IgD-negative memory B cell (primary cell): ENCODE data around the gene PMEPA1. TPM values are rescaled to one million over a fixed set of nuclear protein-coding genes. Genes with fewer than 3 reads are reported as not detected.

Experiments
- H3K27ac Mint-ChIP-seq, 3 donors: one replicate each; pipeline ENCODE4 v1.8.0; 2020 to 2022; ENCODE audit warnings: mild to moderate bottlenecking in 3 of 3, mixed read lengths in 3 of 3, moderate library complexity in 1 of 3
- H3K27me3 Mint-ChIP-seq: one replicate; pipeline ENCODE4 v1.8.0; 2021; ENCODE audit warnings: mixed read lengths
- H3K36me3 Mint-ChIP-seq: one replicate; pipeline ENCODE4 v1.8.0; 2020; ENCODE audit warnings: mild to moderate bottlenecking, mixed read lengths
- H3K4me1 Mint-ChIP-seq, 3 donors: one replicate each; pipeline ENCODE4 v1.8.0; 2020 to 2022; ENCODE audit warnings: mixed read lengths in 3 of 3, mild to moderate bottlenecking in 1 of 3
- H3K4me3 Mint-ChIP-seq, 4 donors: one replicate each; pipeline ENCODE4 v1.8.0; 2020 to 2022; ENCODE audit warnings: mild to moderate bottlenecking in 4 of 4, mixed read lengths in 4 of 4, moderate library complexity in 3 of 4
- H3K9me3 Mint-ChIP-seq, 3 donors: one replicate each; pipeline ENCODE4 v1.8.0; 2020 to 2021; ENCODE audit warnings: mixed read lengths in 3 of 3, mild to moderate bottlenecking in 1 of 3
- polyA plus RNA-seq: library from polyadenylated mRNA; unstranded; fragments of 300-500 nt; fragmentation: Illumina TruSeq; gene quantifications from one replicate; pipeline ENCODE4 v1.2.3, GENCODE V29; 2021

Gene PMEPA1
- polyA plus RNA-seq, 1 donor from 2014 or later = 7.0 TPM

DNA sequence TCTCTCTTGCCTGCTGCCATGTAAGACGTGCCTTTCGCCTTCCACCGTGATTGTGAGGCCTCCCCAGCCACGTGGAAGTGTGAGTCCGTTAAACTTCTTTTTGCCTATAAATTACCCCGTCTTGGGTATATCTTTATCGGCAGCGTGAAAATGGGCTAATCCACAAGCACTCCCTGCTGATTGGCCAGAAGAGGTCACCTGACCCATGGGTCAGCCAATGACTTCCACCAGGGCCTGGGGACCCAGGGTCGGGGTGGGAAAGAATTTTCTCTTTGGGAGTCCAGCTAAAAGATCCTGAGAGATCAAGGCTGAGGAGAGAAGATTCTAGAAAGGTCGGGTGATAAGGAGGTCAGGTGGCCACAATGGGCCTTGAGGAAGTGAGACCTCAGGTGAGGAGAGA, 106.7 kb downstream of the PMEPA1 start:
- H3K27ac Mint-ChIP-seq = peak overlapping the region in 1 of 3 donors; percentile 31
- H3K4me1 Mint-ChIP-seq = peaks cover 3 to 15% (median 13%) of the 10 kb centered on the region in 3 donors
- peaks cover 7% of the 10 kb centered on the region for H3K36me3 Mint-ChIP-seq
- H3K9me3 Mint-ChIP-seq = no peaks in the 10 kb centered on the region
- H3K27me3 Mint-ChIP-seq = peaks cover 19% of the 10 kb centered on the region
- no peak overlapping the region for H3K4me3 Mint-ChIP-seq

DNA sequence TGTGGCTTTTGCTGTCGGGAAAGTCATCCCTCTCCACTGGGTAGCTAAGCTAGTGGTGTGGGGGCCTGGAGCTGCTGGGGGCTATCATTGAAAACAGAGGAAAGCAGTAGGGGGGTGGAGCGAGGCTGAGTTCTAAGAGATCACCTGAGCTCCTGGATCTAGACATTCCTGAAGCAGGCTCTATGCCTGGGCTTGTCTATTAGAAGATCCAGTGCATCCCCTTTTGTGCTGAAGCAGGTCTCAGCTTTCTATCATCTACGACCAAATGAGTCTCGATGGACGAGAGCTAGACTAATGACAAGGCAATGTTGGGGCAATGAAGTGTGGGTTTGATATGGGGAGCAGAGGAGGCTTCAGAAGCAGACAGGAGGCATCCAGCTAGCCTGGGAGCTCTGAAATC, 108.1 kb downstream of the PMEPA1 start:
- Mint-ChIP-seq H3K4me3 (no peak overlapping the region), H3K27me3 (peaks cover 19% of the 10 kb centered on the region), H3K9me3 (no peaks in the 10 kb centered on the region), H3K4me1 (peaks cover 3 to 17% (median 9%) of the 10 kb centered on the region in 3 donors), H3K36me3 (peaks cover 3% of the 10 kb centered on the region), H3K27ac (no peak overlapping the region)

DNA sequence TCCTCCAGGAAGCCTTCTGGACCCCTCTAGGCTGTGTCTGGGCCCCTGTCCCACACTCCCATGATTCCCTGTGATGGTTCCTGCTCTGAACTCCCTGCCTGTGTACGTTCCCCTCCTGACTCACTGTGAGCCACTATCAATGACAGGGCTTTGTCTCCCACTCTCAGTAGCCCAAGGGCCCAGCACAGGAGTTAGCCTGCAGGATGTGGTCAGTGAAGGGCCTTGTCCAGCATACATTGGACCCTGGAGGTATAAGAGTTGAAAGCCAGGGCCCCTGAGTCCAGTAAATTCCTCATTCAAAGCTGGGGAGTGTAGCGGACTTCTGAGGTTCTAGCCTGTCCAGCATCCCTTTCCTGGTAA, 108.6 kb downstream of the PMEPA1 start:
- Mint-ChIP-seq H3K4me1 (peaks cover 3 to 17% (median 11%) of the 10 kb centered on the region in 3 donors), H3K27ac (no peak overlapping the region), H3K4me3 (no peak overlapping the region), H3K36me3 (peaks cover 3% of the 10 kb centered on the region), H3K9me3 (no peaks in the 10 kb centered on the region), H3K27me3 (peaks cover 19% of the 10 kb centered on the region)

DNA sequence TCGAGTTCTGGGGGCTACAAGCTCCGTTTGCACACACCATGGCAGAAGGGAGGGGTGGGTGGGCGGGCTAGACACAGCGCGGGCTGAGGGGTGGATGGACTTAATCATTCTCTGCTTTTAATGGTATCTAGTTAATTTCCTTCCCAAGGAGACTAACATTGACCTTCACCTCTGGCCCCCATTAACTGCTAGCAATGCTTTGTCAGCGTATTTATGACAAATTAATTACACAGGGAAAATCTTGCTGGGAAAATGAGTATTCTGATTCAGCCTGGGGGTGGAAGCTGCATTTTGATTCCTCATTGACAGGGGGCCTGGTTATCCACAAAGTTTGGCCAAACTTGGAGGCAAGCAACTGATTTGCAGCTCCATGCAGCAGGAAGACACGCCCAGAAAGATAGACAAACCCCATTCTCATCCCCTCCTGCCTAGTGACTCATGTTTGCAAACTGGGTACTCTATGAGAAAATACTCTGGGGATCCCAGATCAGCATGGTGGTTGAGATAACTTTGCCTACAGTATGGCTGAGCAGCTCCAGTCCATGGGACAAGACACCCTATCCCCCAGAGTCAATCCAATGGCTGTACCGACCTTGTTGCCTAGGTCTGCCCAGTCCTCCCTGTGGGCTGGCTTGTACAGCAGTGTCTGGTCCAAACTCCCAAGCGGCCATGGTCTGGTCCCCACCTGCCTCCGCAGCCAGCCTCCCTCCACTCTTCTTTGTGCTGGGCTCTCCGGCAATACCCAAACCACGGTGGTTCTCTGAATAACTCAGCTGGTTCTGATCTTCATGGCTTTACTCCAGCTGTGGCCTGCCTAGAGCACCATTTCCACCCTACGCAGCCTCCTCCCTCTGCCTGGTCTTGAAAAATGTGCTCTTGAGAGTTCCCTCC, 109.2 kb downstream of the PMEPA1 start:
- H3K27ac Mint-ChIP-seq = no peak overlapping the region
- peaks cover 0 to 13% (median 12%) of the 10 kb centered on the region in 3 donors for H3K4me1 Mint-ChIP-seq
- H3K27me3 Mint-ChIP-seq = peaks cover 19% of the 10 kb centered on the region
- H3K4me3 Mint-ChIP-seq = no peak overlapping the region
- H3K9me3 Mint-ChIP-seq = no peaks in the 10 kb centered on the region
- H3K36me3 Mint-ChIP-seq = peaks cover 3% of the 10 kb centered on the region

DNA sequence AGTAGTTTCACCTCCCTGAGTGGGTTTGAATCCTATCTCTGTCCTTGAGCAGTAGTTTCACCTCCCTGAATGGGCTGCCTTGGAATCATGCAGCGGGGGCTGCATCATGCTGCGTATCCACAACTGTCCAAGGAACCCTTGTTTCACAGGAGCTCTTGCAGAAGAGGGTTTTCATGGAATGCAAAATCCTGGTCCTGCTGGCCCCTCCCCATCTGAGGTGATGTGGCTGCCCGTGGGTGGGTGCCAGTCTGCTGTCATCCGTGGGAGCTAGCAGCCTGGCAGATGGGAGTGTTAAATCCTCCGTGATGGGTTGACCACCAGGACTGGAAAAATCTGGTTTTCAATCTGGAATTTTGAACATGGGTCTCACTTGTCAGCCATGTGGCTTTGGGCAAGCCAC, 111.3 kb downstream of the PMEPA1 start:
- H3K4me3 Mint-ChIP-seq = peak overlapping the region in 1 of 4 donors; percentile 41
- H3K9me3 Mint-ChIP-seq = no peaks in the 10 kb centered on the region
- H3K36me3 Mint-ChIP-seq = peaks cover 1% of the 10 kb centered on the region
- peaks cover 5 to 15% (median 12%) of the 10 kb centered on the region in 3 donors for H3K4me1 Mint-ChIP-seq
- H3K27ac Mint-ChIP-seq = no peak overlapping the region
- peaks cover 19% of the 10 kb centered on the region for H3K27me3 Mint-ChIP-seq

Other genes with a start within 250 kb of the PMEPA1 start
- not detected for gene CTCFL, start 184.9 kb downstream of the PMEPA1 start, polyA plus RNA-seq
- not detected for gene PCK1, start 148.9 kb downstream of the PMEPA1 start, polyA plus RNA-seq
- gene ZBP1, start 89.6 kb downstream of the PMEPA1 start, polyA plus RNA-seq = 29.6 TPM